Neural cell (in vitro differentiated cells): Measurements from ENCODE around the gene VPS35L. TPM values are rescaled to one million over a fixed set of nuclear protein-coding genes. Genes with fewer than 3 reads are reported as not detected.

Experiments
- H2AFZ ChIP-seq: fragments of 200-600, 300-800 bp; sonication (generic), shearing (Covaris generic); 2 replicates; pipeline ENCODE4 v1.6.0; 2014; ENCODE audit warnings: low read depth, mild to moderate bottlenecking, antibody characterized with exemption, low read length, moderate library complexity
- H3F3A ChIP-seq: fragments of 200-600 bp; shearing (Covaris generic); 2 replicates; pipeline ENCODE4 v1.6.1; 2016; ENCODE audit warnings: mild to moderate bottlenecking, moderate library complexity, mixed read lengths, antibody characterized with exemption, low read length; ENCODE audit not compliant: insufficient read depth, poor library complexity, severe bottlenecking
- H3K27ac ChIP-seq: fragments of 200-600, 300-800 bp; sonication (generic), shearing (Covaris generic); 2 replicates; pipeline ENCODE4 v1.5.1; 2014; ENCODE audit warnings: mild to moderate bottlenecking, low read length, moderate library complexity
- H3K27me3 ChIP-seq: fragments of 300-800, 200-600 bp; sonication (generic), shearing (Covaris generic); 2 replicates; pipeline ENCODE4 v1.6.0; 2014; ENCODE audit warnings: mild to moderate bottlenecking, low read depth, low read length, moderate library complexity; ENCODE audit not compliant: insufficient read depth
- H3K36me3 ChIP-seq: fragments of 300-800, 200-600 bp; sonication (generic), shearing (Covaris generic); 2 replicates; pipeline ENCODE4 v1.5.1; 2014; ENCODE audit warnings: mild to moderate bottlenecking, antibody characterized with exemption, low read length, moderate library complexity; ENCODE audit not compliant: insufficient read depth
- H3K4me2 ChIP-seq: fragments of 300-800, 200-600 bp; sonication (generic), shearing (Covaris generic); 2 replicates; pipeline ENCODE4 v1.6.0; 2014; ENCODE audit warnings: mild to moderate bottlenecking, low read length
- H3K4me3 ChIP-seq: fragments of 300-800, 200-600 bp; sonication (generic), shearing (Covaris generic); 2 replicates; pipeline ENCODE4 v1.5.1; 2014; ENCODE audit warnings: mild to moderate bottlenecking, low read length, moderate library complexity
- H3K79me2 ChIP-seq: fragments of 200-600 bp; shearing (Covaris generic); replicated peaks from 2 replicates; pipeline ENCODE4 v1.6.0; 2014; ENCODE audit warnings: mild to moderate bottlenecking, low read length, moderate library complexity; ENCODE audit not compliant: insufficient read depth
- H3K9ac ChIP-seq: fragments of 300-800, 200-600 bp; sonication (generic), shearing (Covaris generic); 2 replicates; pipeline ENCODE4 v1.6.1; 2016; ENCODE audit warnings: mild to moderate bottlenecking, low read length, mixed read lengths
- H3K9me2 ChIP-seq: fragments of 200-600 bp; shearing (Covaris generic); 2 replicates; pipeline ENCODE4 v1.6.1; 2016; ENCODE audit warnings: mild to moderate bottlenecking, low read length, mixed read lengths; ENCODE audit not compliant: insufficient read depth
- H3K9me3 ChIP-seq: fragments of 200-600, 300-800 bp; sonication (generic), shearing (Covaris generic); 2 replicates; pipeline ENCODE4 v1.6.1; 2016; ENCODE audit warnings: mild to moderate bottlenecking, mixed run types, low read length, moderate library complexity, mixed read lengths
- H4K20me1 ChIP-seq: fragments of 200-600 bp; shearing (Covaris generic); 2 replicates; pipeline ENCODE4 v1.6.1; 2016; ENCODE audit warnings: mild to moderate bottlenecking, mixed run types; ENCODE audit not compliant: insufficient read depth
- EP300 ChIP-seq: fragments of 450-650 bp; conservative IDR thresholded peaks from 2 replicates; pipeline ENCODE4 v1.6.1; 2014; ENCODE audit warnings: antibody characterized with exemption, mild to moderate bottlenecking, moderate library complexity; ENCODE audit not compliant: poor library complexity, severe bottlenecking
- EZH2 ChIP-seq: fragments of 200-600, 300-800 bp; shearing (Covaris generic), sonication (generic); IDR thresholded peaks from 2 replicates; pipeline ENCODE4 v1.6.1; 2014; ENCODE audit warnings: antibody characterized with exemption, low read length, borderline replicate concordance, mild to moderate bottlenecking; ENCODE audit not compliant: insufficient read depth, poor library complexity, severe bottlenecking
- MXI1 ChIP-seq: fragments of 450-650 bp; conservative IDR thresholded peaks from 2 replicates; pipeline ENCODE4 v1.6.1; 2014; ENCODE audit warnings: antibody characterized with exemption, mild to moderate bottlenecking; ENCODE audit not compliant: poor library complexity, severe bottlenecking
- POLR2AphosphoS5 ChIP-seq: IDR thresholded peaks from 2 replicates; pipeline ENCODE4 v1.6.1; 2012
- RAD21 ChIP-seq: fragments of 450-650 bp; conservative IDR thresholded peaks from 2 replicates; pipeline ENCODE4 v1.6.1; 2014; ENCODE audit warnings: antibody characterized with exemption, mild to moderate bottlenecking, moderate library complexity
- SMC3 ChIP-seq: fragments of 450-650 bp; conservative IDR thresholded peaks from 2 replicates; pipeline ENCODE4 v1.6.1; 2014; ENCODE audit warnings: antibody characterized with exemption, mild to moderate bottlenecking, moderate library complexity; ENCODE audit not compliant: poor library complexity
- TAF1 ChIP-seq: IDR thresholded peaks from 2 replicates; pipeline ENCODE4 v1.6.1; 2012; ENCODE audit warnings: low read depth
- polyA plus RNA-seq: library from polyadenylated mRNA; depleted of rRNA; stranded (reverse); fragments of >200 nt; gene quantifications from 2 replicates; pipeline ENCODE4 v1.2.3, GENCODE V29; 2014
- TF ChIP-seq, protein P1 (sequence below): IDR thresholded peaks from 2 replicates; pipeline ENCODE4 v1.6.1; 2012; ENCODE audit warnings: borderline replicate concordance
- TF ChIP-seq, protein P2 (sequence below): fragments of 450-650 bp; IDR thresholded peaks from 2 replicates; pipeline ENCODE4 v1.5.1; 2014; ENCODE audit warnings: antibody characterized with exemption, mild to moderate bottlenecking, moderate library complexity; ENCODE audit not compliant: poor library complexity, severe bottlenecking

Gene VPS35L
- polyA plus RNA-seq, 1 donor from 2014 or later = 29.8 TPM

DNA sequence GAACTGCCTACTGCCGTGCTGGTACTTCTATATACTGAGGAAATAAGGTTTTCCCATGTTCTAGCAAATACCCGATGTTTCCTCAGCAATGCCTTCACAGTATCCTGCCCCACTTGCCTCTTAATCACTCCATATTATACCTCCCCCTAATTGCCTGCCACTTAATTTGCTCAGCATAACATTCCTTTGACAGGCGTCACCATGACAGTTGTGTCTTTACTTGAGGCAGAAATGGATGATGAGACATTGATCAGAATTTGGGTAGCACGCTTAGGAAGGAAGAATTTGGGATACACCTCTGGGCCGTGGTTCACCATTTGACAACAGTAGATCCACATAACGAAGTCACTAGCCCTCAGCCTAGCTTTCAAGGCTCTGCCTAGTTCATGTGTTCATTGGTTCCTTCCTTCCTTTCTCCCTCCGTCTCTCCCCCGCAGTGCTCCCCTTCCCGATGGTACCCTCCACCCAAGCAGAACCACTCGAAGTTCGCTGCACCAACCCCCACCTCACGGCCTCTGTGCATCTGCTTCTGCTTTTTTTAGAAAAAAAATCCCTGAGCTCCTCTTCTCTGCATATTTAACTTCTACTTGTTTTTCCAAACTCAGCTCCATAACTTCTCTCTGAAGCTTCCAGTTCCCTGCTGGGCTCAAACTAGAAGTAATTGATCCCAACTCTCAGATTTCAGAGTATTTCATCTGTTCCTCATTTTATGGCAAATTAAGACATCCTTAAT is 182.0 kb downstream of the VPS35L start:
- TF ChIP-seq, protein P1, sequence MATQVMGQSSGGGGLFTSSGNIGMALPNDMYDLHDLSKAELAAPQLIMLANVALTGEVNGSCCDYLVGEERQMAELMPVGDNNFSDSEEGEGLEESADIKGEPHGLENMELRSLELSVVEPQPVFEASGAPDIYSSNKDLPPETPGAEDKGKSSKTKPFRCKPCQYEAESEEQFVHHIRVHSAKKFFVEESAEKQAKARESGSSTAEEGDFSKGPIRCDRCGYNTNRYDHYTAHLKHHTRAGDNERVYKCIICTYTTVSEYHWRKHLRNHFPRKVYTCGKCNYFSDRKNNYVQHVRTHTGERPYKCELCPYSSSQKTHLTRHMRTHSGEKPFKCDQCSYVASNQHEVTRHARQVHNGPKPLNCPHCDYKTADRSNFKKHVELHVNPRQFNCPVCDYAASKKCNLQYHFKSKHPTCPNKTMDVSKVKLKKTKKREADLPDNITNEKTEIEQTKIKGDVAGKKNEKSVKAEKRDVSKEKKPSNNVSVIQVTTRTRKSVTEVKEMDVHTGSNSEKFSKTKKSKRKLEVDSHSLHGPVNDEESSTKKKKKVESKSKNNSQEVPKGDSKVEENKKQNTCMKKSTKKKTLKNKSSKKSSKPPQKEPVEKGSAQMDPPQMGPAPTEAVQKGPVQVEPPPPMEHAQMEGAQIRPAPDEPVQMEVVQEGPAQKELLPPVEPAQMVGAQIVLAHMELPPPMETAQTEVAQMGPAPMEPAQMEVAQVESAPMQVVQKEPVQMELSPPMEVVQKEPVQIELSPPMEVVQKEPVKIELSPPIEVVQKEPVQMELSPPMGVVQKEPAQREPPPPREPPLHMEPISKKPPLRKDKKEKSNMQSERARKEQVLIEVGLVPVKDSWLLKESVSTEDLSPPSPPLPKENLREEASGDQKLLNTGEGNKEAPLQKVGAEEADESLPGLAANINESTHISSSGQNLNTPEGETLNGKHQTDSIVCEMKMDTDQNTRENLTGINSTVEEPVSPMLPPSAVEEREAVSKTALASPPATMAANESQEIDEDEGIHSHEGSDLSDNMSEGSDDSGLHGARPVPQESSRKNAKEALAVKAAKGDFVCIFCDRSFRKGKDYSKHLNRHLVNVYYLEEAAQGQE = no peak
- TF ChIP-seq POLR2AphosphoS5 (no peak), EZH2 (no peak), TAF1 (no peak), MXI1 (no peak), SMC3 (no peak), EP300 (no peak), RAD21 (no peak)
- Histone ChIP-seq H3F3A (no peaks in the 10 kb centered on the region), H3K9me3 (no peaks in the 10 kb centered on the region), H3K4me2 (no peak overlapping the region), H3K27ac (no peak overlapping the region), H3K9ac (no peak overlapping the region), H3K36me3 (no peaks in the 10 kb centered on the region), H4K20me1 (no peaks in the 10 kb centered on the region), H3K79me2 (no peaks in the 10 kb centered on the region), H3K27me3 (no peaks in the 10 kb centered on the region), H2AFZ (no peak overlapping the region), H3K9me2 (no peaks in the 10 kb centered on the region), H3K4me3 (no peak overlapping the region)

DNA sequence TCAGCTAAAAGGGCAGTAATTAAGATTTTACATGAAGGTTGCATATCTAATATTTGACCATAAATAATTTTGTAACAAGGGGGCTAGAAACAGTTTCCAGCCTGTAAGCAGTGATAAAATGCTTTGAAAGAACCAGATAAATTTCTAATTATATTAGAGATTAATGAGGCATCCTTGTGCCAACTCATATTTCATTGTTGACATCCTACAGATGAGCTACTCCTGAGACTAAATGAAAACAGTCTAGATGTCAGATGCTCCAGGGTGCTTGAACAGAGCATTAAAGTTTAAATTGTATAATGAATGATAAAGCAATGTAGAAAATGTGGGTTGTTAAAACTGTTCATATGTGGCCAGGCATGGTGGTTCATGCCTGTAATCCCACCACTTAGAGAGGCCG is 185.9 kb downstream of the VPS35L start:
- Histone ChIP-seq H4K20me1 (no peaks in the 10 kb centered on the region), H3F3A (no peaks in the 10 kb centered on the region), H3K9me2 (no peaks in the 10 kb centered on the region), H3K36me3 (no peaks in the 10 kb centered on the region), H3K27me3 (no peaks in the 10 kb centered on the region), H2AFZ (no peak overlapping the region), H3K4me3 (no peak overlapping the region), H3K4me2 (no peak overlapping the region), H3K79me2 (no peaks in the 10 kb centered on the region), H3K27ac (no peak overlapping the region), H3K9me3 (no peaks in the 10 kb centered on the region), H3K9ac (no peak overlapping the region)
- TF ChIP-seq SMC3 (no peak), RAD21 (no peak), TAF1 (no peak), EP300 (no peak), MXI1 (no peak), EZH2 (no peak), POLR2AphosphoS5 (no peak)
- TF ChIP-seq, protein P2, sequence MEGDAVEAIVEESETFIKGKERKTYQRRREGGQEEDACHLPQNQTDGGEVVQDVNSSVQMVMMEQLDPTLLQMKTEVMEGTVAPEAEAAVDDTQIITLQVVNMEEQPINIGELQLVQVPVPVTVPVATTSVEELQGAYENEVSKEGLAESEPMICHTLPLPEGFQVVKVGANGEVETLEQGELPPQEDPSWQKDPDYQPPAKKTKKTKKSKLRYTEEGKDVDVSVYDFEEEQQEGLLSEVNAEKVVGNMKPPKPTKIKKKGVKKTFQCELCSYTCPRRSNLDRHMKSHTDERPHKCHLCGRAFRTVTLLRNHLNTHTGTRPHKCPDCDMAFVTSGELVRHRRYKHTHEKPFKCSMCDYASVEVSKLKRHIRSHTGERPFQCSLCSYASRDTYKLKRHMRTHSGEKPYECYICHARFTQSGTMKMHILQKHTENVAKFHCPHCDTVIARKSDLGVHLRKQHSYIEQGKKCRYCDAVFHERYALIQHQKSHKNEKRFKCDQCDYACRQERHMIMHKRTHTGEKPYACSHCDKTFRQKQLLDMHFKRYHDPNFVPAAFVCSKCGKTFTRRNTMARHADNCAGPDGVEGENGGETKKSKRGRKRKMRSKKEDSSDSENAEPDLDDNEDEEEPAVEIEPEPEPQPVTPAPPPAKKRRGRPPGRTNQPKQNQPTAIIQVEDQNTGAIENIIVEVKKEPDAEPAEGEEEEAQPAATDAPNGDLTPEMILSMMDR = no peak
- TF ChIP-seq, protein P1 = no peak
